Activated naive CD4-positive, alpha-beta T cell treated with anti-CD3 and anti-CD28 coated beads, Interleukin-2, amount 50 U/mL, for 16 hours (primary cell): ENCODE data around the gene ZNF468.
"Not testable (repeated sequence)": the region's sequence is repeated elsewhere in the genome, so short reads cannot be mapped to it uniquely, and the experiment has no call there.

ENCODE experiments used
- DNase-seq: peaks from one replicate; pipeline ENCODE4 v3.0.0-alpha.2; 2020

Gene ZNF468

DNA sequence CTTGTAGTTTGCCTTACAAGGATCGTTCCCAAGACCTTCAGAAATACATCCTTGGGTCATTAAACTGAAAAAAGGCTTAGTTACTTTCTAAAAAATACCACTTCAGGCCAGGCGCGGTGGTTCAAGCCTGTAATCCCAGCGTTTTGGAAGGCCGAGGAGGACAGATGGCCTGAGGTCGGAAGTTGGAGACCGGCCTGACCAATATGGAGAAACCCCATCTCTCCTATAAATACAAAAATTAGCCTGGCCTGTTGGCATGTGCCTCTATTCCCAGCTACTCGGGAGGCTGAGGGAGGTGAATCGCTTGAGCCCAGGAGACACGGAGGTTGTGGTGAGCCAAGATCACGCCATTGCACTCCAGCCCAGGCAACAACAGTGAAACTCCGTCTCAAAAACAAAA is 33.7 kb downstream of the ZNF468 start:
- DNase-seq, result no peak

DNA sequence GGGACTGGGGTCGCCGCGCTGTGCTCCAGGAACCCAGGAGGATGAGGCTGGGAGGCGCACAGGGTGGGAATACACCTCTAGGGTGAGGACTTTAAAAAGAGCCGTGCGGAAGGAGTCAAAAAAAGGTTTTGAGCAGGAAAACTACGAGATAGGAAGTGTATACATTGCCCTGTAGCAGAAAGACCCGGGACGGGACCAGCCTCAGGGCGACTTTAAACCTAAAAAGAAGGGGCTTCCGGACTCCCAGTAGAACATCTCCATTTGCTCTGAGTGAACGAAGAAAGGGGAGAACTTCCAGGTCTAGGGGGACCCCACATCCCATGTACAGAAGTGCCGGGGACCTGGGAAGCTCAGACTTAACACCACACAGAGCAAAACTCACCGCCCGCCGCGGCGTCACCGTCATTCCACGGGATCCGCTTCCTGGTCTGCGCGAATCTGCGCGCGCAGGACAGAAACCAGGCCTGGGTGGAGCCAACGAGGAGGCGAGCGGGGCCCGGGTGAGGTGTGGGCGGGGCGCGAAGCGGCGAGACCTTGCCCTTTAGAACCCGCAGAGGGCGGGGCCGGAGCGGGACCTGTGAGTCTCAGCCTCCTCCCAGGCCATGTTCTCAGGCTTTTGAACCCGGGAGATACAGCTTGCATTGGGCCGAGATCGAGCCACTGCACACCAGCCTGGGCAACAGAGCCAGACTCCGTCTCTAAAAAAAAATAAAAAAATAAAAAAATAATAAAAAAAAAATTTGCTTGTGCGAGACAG is 36.0 kb downstream of the ZNF468 start, which contains the start of gene ZNF28:
Gene ZNF28 (minus strand): TSS at position 430 of the 757 bp plus-strand sequence. CDS start 3,675 bp downstream, outside the sequence.
- peak; percentile 64 for DNase-seq

- not testable (repeated sequence) for DNase-seq
Observed at GRCh38 chr19:52820472-52821203, 36.8 kb downstream of the ZNF468 start.

DNA sequence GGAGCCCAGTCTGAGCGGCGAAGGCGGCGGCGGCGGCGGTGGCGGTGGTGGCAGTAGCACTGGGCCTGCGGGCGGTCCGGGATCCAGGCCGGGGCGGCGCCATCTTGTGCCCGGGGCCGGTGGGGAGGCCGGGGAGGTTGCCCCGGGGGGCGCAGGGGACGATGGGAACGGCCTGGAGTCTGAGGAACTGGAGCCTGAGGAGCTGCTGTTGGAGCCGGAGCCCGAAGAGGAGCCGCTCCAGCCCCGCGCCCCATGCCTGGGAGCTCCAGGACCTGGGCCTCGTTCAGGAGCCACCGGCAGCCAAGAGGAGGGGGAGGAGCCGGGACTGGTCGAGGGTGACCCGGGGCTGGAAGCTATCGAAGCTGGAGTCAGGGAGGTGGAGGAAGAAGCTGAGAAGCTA is 47.6 kb downstream of the ZNF468 start:
- DNase-seq, result no peak

DNA sequence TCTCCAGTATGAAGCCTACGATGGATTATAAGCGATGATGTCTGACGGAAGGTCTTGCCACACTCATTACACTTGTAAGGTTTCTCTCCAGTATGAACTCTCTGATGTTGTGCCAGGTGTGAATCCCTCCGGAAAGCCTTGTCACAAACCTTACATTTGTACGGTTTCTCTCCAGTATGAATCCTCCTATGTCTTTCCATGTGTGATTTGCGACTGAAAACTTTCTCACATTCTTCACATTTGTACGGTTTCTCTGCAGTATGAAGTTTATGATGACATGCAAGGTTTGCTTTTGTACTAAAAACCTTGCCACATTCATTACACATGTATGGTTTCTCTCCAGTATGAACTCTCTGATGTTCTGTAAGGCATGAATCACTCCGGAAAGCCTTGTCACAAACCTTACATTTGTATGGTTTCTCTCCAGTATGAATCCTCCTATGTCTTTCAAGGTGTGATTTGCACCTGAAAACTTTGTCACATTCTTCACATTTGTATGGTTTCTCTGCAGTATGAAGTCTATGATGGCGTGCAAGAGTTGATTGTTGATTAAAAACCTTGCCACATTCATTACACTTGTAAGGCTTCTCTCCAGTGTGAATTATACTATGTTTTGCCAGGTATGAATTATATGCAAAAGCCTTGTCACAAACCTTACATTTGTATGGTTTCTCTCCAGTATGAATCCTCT is 57.3 kb downstream of the ZNF468 start:
- DNase-seq, result not testable (repeated sequence)

DNA sequence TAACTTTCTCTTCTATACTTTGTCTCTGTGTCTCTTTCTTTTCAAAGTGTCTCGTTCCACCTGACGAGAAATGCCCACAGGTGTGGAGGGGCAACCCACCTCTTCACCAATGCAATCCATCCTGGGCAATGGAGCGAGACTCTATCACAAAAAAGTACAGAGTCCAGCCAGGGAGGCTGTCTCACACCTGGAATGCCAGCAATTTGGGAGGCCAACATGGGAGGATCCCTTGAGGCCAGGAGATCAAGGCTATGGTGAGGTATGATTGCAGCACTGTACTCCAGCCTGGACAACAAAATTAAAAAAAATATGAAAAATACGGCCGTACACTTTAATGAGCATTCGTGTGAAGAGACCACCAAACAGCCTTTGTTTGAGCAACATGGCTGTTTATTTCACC is 68.0 kb downstream of the ZNF468 start:
- no peak for DNase-seq
